Measurements from ENCODE around the gene CEP170. TPM values are rescaled to one million over a fixed set of nuclear protein-coding genes. Genes with fewer than 3 reads are reported as not detected.
"Not testable (repeated sequence)": the region's sequence is repeated elsewhere in the genome, so short reads cannot be mapped to it uniquely, and the experiment has no call there.

Gene CEP170
- total RNA-seq, 1 experiment from 2014 or later: 97.7 TPM

GRCh38 chr1:243203196-243203595, 51.9 kb downstream of the CEP170 start:
- H3K9ac ChIP-seq (ENCODE audit: extremely low read depth, insufficient read length, low read length); H3K9me3 ChIP-seq (ENCODE audit: control insufficient read depth, low read depth, low read length); H3K23me2 ChIP-seq (ENCODE audit: insufficient read length, low read depth, low read length, poor library complexity, severe bottlenecking); H2BK20ac ChIP-seq (ENCODE audit: low read depth, low read length, poor library complexity, severe bottlenecking); H3K9me3 Mint-ChIP-seq; H3K18ac ChIP-seq (ENCODE audit: insufficient read length, low read depth, low read length); H3K23ac ChIP-seq (ENCODE audit: insufficient read length, low read depth, low read length); H4K91ac ChIP-seq (ENCODE audit: insufficient read length, low read depth, low read length); H2BK12ac ChIP-seq (ENCODE audit: insufficient read length, low read depth, low read length); H4K8ac ChIP-seq (replicated peaks; ENCODE audit: insufficient read length, low read depth, low read length); H3K14ac ChIP-seq (ENCODE audit: insufficient read depth, low read length); H3K4me1 ChIP-seq (ENCODE audit: insufficient read depth, low read length); H3K79me2 ChIP-seq (ENCODE audit: insufficient read depth, low read length); H3K79me1 ChIP-seq (ENCODE audit: insufficient read depth, low read depth, low read length, poor library complexity, severe bottlenecking); H4K5ac ChIP-seq (ENCODE audit: insufficient read length, low read depth, low read length); DNase-seq; H3K56ac ChIP-seq (ENCODE audit: insufficient read length, low read depth, low read length); H3K27ac Mint-ChIP-seq; H4K20me1 ChIP-seq (ENCODE audit: control insufficient read depth, insufficient read depth, insufficient read length); H3K4ac ChIP-seq (ENCODE audit: low read depth, low read length); H2AFZ ChIP-seq (ENCODE audit: low read length); H3T11ph ChIP-seq (ENCODE audit: low read length); H2AK5ac ChIP-seq (ENCODE audit: insufficient read length, low read length); H3K27ac ChIP-seq (ENCODE audit: insufficient read length, low read depth, low read length); H2BK5ac ChIP-seq (ENCODE audit: insufficient read length, low read length); H3K27me3 ChIP-seq (ENCODE audit: insufficient read depth, low read length); H3K4me3 Mint-ChIP-seq; H2BK120ac ChIP-seq (ENCODE audit: low read depth, low read length, poor library complexity, severe bottlenecking); H3K4me2 ChIP-seq (ENCODE audit: insufficient read depth, insufficient read length, low read length); H2BK15ac ChIP-seq (ENCODE audit: low read depth, low read length); H3K27me3 Mint-ChIP-seq (ENCODE audit: low read depth): not testable (repeated sequence)
- Mint-ChIP-seq H3K4me1 (peaks cover 11 to 15% of the 10 kb centered on the region in 2 experiments), H3K36me3 (ENCODE audit: insufficient read depth in 1 of 3, low read depth in 3 of 3) (peaks cover 14 to 24% (median 18%) of the 10 kb centered on the region in 3 experiments)
- WGBS (ENCODE audit: extremely low coverage, insufficient read length, low lambda C conversion rate): no CpG with 5 or more reads among the region's 4 CpGs

- H3K4me3 Mint-ChIP-seq; DNase-seq; H3K79me1 ChIP-seq (ENCODE audit: insufficient read depth, low read depth, low read length, poor library complexity, severe bottlenecking); H3K23me2 ChIP-seq (ENCODE audit: insufficient read length, low read depth, low read length, poor library complexity, severe bottlenecking); H2AK5ac ChIP-seq (ENCODE audit: insufficient read length, low read length); H3K27ac Mint-ChIP-seq; H4K8ac ChIP-seq (replicated peaks; ENCODE audit: insufficient read length, low read depth, low read length); H3K4ac ChIP-seq (ENCODE audit: low read depth, low read length); H3K4me1 ChIP-seq (ENCODE audit: insufficient read depth, low read length); H3T11ph ChIP-seq (ENCODE audit: low read length); H4K5ac ChIP-seq (ENCODE audit: insufficient read length, low read depth, low read length); H2AFZ ChIP-seq (ENCODE audit: low read length); H2BK15ac ChIP-seq (ENCODE audit: low read depth, low read length); H2BK20ac ChIP-seq (ENCODE audit: low read depth, low read length, poor library complexity, severe bottlenecking); H3K79me2 ChIP-seq (ENCODE audit: insufficient read depth, low read length); H2BK12ac ChIP-seq (ENCODE audit: insufficient read length, low read depth, low read length); H3K27me3 Mint-ChIP-seq (ENCODE audit: low read depth); H3K9ac ChIP-seq (ENCODE audit: extremely low read depth, insufficient read length, low read length); H2BK5ac ChIP-seq (ENCODE audit: insufficient read length, low read length); H3K23ac ChIP-seq (ENCODE audit: insufficient read length, low read depth, low read length); H3K4me2 ChIP-seq (ENCODE audit: insufficient read depth, insufficient read length, low read length); H3K9me3 Mint-ChIP-seq; H4K20me1 ChIP-seq (ENCODE audit: control insufficient read depth, insufficient read depth, insufficient read length); H3K9me3 ChIP-seq (ENCODE audit: control insufficient read depth, low read depth, low read length); H3K27ac ChIP-seq (ENCODE audit: insufficient read length, low read depth, low read length); H4K91ac ChIP-seq (ENCODE audit: insufficient read length, low read depth, low read length); H2BK120ac ChIP-seq (ENCODE audit: low read depth, low read length, poor library complexity, severe bottlenecking); H3K18ac ChIP-seq (ENCODE audit: insufficient read length, low read depth, low read length); H3K27me3 ChIP-seq (ENCODE audit: insufficient read depth, low read length); H3K56ac ChIP-seq (ENCODE audit: insufficient read length, low read depth, low read length); H3K14ac ChIP-seq (ENCODE audit: insufficient read depth, low read length): not testable (repeated sequence)
- H3K4me1 Mint-ChIP-seq: peaks cover 20 to 27% of the 10 kb centered on the region in 2 experiments
- no CpG with 5 or more reads among the region's 2 CpGs for WGBS (ENCODE audit: extremely low coverage, insufficient read length, low lambda C conversion rate)
- H3K36me3 Mint-ChIP-seq (ENCODE audit: insufficient read depth in 1 of 3, low read depth in 3 of 3): peaks cover 14 to 26% (median 25%) of the 10 kb centered on the region in 3 experiments
Observed at GRCh38 chr1:243201316-243201715, 53.8 kb downstream of the CEP170 start.
